GM13977 (cell line): ENCODE data around the gene CREB3L4.

Experiments used
- DNase-seq: peaks from one replicate; pipeline ENCODE4 v3.0.0; 2012; ENCODE audit warnings: low spot score
- CTCF ChIP-seq: IDR thresholded peaks from 2 replicates; pipeline ENCODE4 v1.5.1; 2012; ENCODE audit warnings: mild to moderate bottlenecking, control low read depth; ENCODE audit not compliant: insufficient read depth; ENCODE audit errors: extremely low read depth, missing control alignments
- in situ Hi-C: fragments of 300-500 bp; cut with MboI; formaldehyde crosslinking; loops from one replicate; pipeline ENCODE4 v1.12.0; 2022; ENCODE audit warnings: low sequenced_read_pairs, low pct_unique_long_range_greater_than_20kb, mixed read lengths, inconsistent platforms; ENCODE audit not compliant: unreplicated experiment

The CREB3L4 gene

GRCh38 chr1:153985941-153986761, 18.4 kb downstream of the CREB3L4 start, which contains the start of gene RAB13:
Gene RAB13 (minus strand): TSS chr1:153986339. CDS start chr1:153986236, 103 bp downstream.
- peak; percentile 56 for DNase-seq
- no peak for TF ChIP-seq CTCF
- in situ Hi-C loops, result loop anchor here (10.0 to 25.0 kb wide), 2 partner anchors 311 to 474 kb away; partner anchors contain the start of genes ILF2 and NPR1

- in situ Hi-C loops, result loop anchor here (10.0 to 25.0 kb wide), 2 partner anchors 313 to 475 kb away; partner anchors contain the start of genes ILF2 and NPR1
- no peak for TF ChIP-seq CTCF
- no peak for DNase-seq
Observed at GRCh38 chr1:153987621-153988020, 19.9 kb downstream of the CREB3L4 start.

DNA sequence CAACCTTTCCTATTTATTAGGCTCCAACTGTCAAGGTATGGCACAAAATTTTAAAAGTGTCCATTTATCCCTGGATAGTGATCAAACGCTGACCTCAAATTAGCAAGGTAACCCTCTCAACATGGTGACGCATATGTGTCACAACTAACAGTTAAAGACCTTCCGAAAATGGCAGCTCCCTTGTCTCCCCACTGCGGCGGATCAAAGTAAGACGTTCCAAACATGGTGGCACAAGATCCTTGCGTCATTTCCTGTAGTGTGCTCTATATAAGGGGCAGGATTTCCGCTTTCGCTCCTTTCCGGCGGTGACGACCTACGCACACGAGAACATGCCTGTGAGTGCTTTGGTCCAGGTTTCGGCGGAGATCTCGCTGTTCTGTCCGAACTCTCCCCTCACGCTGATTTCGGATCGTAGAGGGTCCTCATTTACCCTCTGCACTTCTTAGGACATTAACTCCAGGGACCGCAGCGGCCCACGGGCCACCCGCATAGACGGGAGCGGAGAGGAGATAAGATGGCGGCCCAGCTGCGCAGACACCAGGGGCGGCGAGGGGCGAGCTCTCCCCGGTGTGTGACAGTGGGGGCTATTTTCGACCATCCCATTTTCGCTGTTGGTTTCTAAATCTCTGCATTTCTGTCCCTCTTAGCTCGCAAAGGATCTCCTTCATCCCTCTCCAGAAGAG, 22.9 kb downstream of the CREB3L4 start, which contains the start of gene RPS27:
TSS of gene RPS27 (plus strand) at position 295 of the 683 bp plus-strand sequence. CDS start at position 330, 35 bp downstream.
- no peak for TF ChIP-seq CTCF
- in situ Hi-C loops, result loop anchor here (25.0 kb wide), 1 partner anchor 478 kb away; no protein-coding TSS in a partner anchor
- DNase-seq, result peak; percentile 95

DNA sequence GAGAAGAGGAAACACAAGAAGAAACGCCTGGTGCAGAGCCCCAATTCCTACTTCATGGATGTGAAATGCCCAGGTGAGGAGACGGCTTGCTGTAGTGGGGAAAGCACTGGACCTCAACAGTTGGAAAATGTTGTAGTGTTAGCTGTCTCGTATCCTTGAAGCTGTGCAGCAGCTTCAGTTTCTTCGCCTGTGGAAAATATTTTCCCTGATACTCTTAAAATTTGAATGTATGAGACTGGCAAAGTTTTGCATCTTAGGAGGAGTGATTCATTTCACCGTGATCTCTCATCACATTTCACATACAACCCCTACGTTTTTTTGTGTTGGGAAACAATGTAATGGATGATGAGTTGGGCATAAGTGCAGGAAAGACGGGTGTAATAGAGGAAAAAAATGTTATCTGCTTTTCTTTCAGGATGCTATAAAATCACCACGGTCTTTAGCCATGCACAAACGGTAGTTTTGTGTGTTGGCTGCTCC, 23.5 kb downstream of the CREB3L4 start:
- no peak for TF ChIP-seq CTCF
- no peak for DNase-seq
- in situ Hi-C loops, result loop anchor here (25.0 kb wide), 1 partner anchor 479 kb away; no protein-coding TSS in a partner anchor

DNA sequence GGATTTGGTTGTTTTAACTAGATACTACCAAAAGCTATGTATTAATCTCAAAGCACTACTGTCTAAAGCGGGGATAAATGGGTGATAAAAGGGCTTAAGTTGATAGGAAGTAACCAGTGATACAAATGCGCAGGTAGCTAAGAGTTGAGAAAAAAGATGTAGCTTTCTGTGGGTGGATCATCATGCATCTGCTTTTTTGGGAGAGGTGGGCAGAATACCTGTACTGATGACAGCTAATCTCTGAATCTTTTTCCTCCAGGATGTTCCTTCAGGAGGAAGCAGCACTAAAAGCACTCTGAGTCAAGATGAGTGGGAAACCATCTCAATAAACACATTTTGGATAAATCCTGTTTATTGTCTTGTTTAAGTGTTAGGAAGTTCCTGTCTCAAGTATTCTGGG, 24.1 kb downstream of the CREB3L4 start:
- TF ChIP-seq CTCF, result no peak
- no peak for DNase-seq
- in situ Hi-C loops, result loop anchor here (25.0 kb wide), 1 partner anchor 480 kb away; no protein-coding TSS in a partner anchor

GRCh38 chr1:153995202-153995601, 27.5 kb downstream of the CREB3L4 start:
- DNase-seq, result no peak
- no peak for TF ChIP-seq CTCF
- in situ Hi-C loops, result loop anchor here (25.0 kb wide), 1 partner anchor 483 kb away; no protein-coding TSS in a partner anchor
